Activated CD4-positive, alpha-beta T cell treated with anti-CD3 and anti-CD28 coated beads, Interleukin-2, amount 10 ng/mL, durations not matched to agents 24 days and 14 days (primary cell): ENCODE measurements around the gene COL2A1. TPM values are rescaled to one million over a fixed set of nuclear protein-coding genes. Genes with fewer than 3 reads are reported as not detected.

ENCODE experiments used
- DNase-seq: peaks from one replicate; pipeline ENCODE4 v3.0.0; 2022
- H3K27ac Mint-ChIP-seq: one replicate; pipeline ENCODE4 v1.8.0; 2022; ENCODE audit warnings: mild to moderate bottlenecking, mixed read lengths
- H3K27me3 Mint-ChIP-seq: one replicate; pipeline ENCODE4 v1.8.0; 2022; ENCODE audit warnings: mixed read lengths
- H3K36me3 Mint-ChIP-seq: one replicate; pipeline ENCODE4 v1.8.0; 2022; ENCODE audit warnings: low read depth, mild to moderate bottlenecking, mixed read lengths
- H3K4me1 Mint-ChIP-seq: one replicate; pipeline ENCODE4 v1.8.0; 2021; ENCODE audit warnings: mixed read lengths
- H3K4me3 Mint-ChIP-seq: one replicate; pipeline ENCODE4 v1.8.0; 2022; ENCODE audit warnings: mild to moderate bottlenecking, moderate library complexity, mixed read lengths
- H3K9me3 Mint-ChIP-seq: one replicate; pipeline ENCODE4 v1.8.0; 2021; ENCODE audit warnings: mixed read lengths
- intact Hi-C: fragments of 100-400 bp; cut with micrococcal nuclease; formaldehyde crosslinking; loops from one replicate; pipeline ENCODE4 v1.15.1; 2023
- total RNA-seq: library from RNA; stranded (reverse); gene quantifications from 2 replicates; pipeline ENCODE4 v1.2.3, GENCODE V29; 2022

COL2A1 gene
- total RNA-seq, 1 donor from 2014 or later = 0.07 TPM

DNA sequence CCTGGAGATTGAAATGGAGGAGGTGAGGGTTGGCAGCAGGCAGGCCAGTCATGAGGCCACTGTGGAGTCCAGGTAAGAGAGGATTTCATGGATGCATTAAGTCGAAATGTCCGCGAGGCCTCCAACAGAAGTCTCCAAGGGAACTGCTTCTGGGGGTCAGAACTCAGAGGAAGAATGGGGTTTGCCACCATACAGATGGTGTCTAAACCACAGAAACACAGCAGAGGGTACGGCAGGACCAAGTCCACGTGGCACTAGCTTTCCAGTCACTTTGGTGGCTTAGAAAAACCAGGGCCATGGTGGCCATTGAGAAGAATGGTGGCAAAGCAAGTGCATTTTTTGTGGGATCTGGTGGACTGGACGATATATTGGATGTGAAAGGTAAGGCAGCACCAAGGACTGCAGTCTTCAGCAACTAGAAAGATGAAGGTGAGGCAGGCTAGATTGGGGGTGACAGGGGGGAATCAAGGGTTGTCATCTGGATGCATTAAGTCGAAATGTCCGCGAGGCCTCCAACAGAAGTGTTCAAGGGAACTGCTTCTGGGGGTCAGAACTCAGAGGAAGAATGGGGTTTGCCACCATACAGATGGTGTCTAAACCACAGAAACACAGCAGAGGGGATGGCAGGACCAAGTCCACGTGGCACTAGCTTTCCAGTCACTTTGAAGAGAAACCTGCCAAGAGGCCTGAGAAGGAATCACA, 63.4 kb downstream of the COL2A1 start:
- no peak overlapping the region for H3K27ac Mint-ChIP-seq
- no peaks in the 10 kb centered on the region for H3K9me3 Mint-ChIP-seq
- intact Hi-C loops = no loop called here
- H3K4me1 Mint-ChIP-seq = no peaks in the 10 kb centered on the region
- peaks cover 26% of the 10 kb centered on the region for H3K27me3 Mint-ChIP-seq
- H3K4me3 Mint-ChIP-seq = no peak overlapping the region
- H3K36me3 Mint-ChIP-seq = no peaks in the 10 kb centered on the region
- no peak for DNase-seq

DNA sequence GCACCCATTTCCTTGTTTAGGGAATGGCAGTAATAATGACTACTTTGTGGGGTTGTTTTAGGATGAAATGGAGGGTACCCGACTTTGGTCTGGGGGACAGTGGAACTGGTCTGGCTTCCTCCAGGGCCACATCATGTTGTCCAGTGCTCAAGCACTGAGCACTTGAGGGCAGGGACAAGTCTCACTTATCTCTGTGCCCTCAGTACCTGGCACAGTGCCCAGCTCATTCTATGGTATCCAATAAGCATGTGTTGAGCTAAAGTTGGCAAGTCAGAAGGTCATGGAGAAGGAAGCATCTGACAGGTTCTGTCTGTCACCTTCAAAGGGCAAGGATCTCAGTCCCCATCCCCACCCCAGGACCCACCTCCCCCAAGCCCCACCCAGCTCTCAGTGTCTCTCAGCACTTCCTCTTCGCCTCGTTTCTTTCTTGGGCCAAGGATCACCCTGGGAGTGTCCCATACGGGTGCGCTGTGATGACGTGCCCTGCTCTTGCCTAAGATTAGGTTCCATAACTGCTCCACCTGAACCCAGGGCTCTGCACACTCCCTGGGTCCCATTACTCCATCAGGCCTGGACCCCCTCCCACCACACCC, 65.2 kb downstream of the COL2A1 start:
- Mint-ChIP-seq H3K4me1 (no peaks in the 10 kb centered on the region), H3K36me3 (no peaks in the 10 kb centered on the region), H3K9me3 (no peaks in the 10 kb centered on the region), H3K27me3 (peaks cover 32% of the 10 kb centered on the region), H3K27ac (no peak overlapping the region), H3K4me3 (no peak overlapping the region)
- no peak for DNase-seq
- intact Hi-C loops = no loop called here

DNA sequence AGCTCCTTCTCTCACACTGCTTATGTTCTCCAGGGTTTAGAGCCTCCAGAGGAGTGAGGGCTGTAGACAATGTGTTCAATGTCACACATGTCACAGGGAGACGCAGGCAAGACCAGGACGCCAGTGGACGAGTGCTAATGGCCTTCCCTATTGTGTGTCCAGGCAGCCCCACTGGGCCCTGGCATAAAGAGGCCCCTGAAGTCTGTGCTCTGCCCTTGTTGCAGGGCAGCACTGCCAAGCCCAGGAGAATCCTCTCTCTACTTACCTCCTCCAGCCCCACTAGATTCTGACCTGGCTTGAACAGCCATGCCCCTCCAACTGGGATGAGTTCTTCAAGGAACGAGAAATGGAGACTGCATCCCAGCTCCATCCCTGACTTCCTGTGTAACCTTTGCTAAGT, 65.7 kb downstream of the COL2A1 start:
- Mint-ChIP-seq H3K27ac (no peak overlapping the region), H3K36me3 (no peaks in the 10 kb centered on the region), H3K9me3 (no peaks in the 10 kb centered on the region), H3K4me3 (no peak overlapping the region), H3K27me3 (peaks cover 29% of the 10 kb centered on the region), H3K4me1 (no peaks in the 10 kb centered on the region)
- intact Hi-C loops = no loop called here
- no peak for DNase-seq

DNA sequence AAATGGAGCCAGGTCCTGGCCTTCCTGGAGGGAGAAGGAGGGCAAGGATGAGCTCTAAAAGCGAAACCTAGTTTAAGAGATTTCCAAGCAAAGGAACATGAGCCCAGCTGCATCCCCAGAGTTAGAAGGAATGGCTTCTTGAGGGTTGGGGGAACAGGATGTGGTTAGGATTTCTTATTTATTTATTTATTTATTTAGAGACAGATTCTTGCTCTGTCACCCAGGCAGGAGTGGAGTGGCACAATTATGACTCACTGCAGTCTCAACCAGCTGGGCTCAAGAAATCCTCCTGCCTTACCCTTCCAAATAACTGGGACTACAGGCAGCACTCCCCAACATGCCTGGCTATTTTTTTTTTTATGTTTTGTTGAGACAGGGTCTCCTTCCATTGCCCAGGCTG, 66.2 kb downstream of the COL2A1 start:
- intact Hi-C loops = no loop called here
- Mint-ChIP-seq H3K27ac (no peak overlapping the region), H3K4me1 (no peaks in the 10 kb centered on the region), H3K9me3 (no peaks in the 10 kb centered on the region), H3K36me3 (no peaks in the 10 kb centered on the region), H3K4me3 (no peak overlapping the region), H3K27me3 (peaks cover 26% of the 10 kb centered on the region)
- no peak for DNase-seq

DNA sequence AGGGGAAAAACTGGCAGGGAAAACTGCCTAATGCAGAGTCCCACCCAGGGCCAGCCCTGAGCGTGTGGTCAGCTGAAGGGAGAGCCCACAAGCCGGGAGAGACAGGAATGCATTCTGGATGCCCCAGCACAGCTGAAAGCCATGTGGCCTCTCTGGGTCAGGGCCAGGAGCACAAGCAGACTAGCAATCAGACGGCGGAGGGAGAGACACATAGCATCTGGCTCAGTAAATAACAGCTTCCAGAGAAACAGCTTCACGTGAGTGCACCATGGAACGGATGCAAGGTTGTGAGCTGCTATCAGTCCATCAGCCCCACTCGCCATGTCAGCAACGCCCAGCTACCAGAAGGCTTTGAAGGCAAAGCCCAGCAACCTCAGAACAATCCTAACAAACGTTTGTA, 69.1 kb downstream of the COL2A1 start:
- peaks cover 22% of the 10 kb centered on the region for H3K27me3 Mint-ChIP-seq
- no peaks in the 10 kb centered on the region for H3K9me3 Mint-ChIP-seq
- no peak overlapping the region for H3K4me3 Mint-ChIP-seq
- no peak for DNase-seq
- no peaks in the 10 kb centered on the region for H3K36me3 Mint-ChIP-seq
- intact Hi-C loops = no loop called here
- no peak overlapping the region for H3K27ac Mint-ChIP-seq
- no peaks in the 10 kb centered on the region for H3K4me1 Mint-ChIP-seq

DNA sequence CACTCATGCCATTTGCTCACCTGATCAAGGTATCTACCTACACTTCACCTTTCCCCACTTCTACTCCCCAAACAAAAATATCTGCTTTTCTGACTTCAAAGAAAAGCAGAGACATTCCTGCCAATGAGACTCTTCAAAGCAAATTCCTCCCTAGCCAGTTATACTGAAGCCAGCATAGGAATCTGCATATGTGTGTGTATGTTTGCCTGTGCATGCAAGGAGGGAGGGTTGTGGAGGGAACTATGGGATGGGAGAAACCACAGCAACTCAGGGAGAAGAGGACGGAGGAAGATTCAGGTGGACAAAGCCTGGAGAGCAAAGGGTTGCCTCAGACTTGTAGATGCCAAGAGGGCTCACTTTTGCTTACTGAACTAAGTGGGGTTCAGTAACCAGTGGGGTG, 73.1 kb downstream of the COL2A1 start:
- no peak for DNase-seq
- no peak overlapping the region for H3K27ac Mint-ChIP-seq
- peaks cover 28% of the 10 kb centered on the region for H3K27me3 Mint-ChIP-seq
- H3K36me3 Mint-ChIP-seq = no peaks in the 10 kb centered on the region
- H3K4me3 Mint-ChIP-seq = no peak overlapping the region
- H3K4me1 Mint-ChIP-seq = no peaks in the 10 kb centered on the region
- intact Hi-C loops = no loop called here
- H3K9me3 Mint-ChIP-seq = no peaks in the 10 kb centered on the region

DNA sequence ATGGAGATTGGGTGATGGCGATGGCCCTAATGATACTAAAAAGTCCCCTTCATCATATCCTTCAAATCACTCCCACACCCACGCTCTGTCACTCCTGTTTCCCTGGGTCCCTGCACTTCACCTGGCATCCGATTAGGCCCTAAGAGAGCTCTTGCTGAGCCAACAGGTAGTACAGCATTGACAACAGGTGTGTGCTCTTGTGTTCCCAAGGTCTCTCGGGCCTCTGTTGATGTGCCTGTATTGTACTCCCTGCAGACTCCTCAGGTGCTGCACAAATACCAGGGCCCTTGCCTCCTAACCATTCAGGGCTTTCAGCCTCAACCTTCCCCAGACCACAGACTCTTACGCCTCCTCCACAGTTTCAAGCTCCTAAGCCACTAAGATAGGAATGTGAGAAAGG, 73.6 kb downstream of the COL2A1 start:
- H3K27ac Mint-ChIP-seq = no peak overlapping the region
- peaks cover 24% of the 10 kb centered on the region for H3K27me3 Mint-ChIP-seq
- H3K36me3 Mint-ChIP-seq = no peaks in the 10 kb centered on the region
- no peaks in the 10 kb centered on the region for H3K9me3 Mint-ChIP-seq
- H3K4me1 Mint-ChIP-seq = no peaks in the 10 kb centered on the region
- no peak for DNase-seq
- intact Hi-C loops = no loop called here
- no peak overlapping the region for H3K4me3 Mint-ChIP-seq

DNA sequence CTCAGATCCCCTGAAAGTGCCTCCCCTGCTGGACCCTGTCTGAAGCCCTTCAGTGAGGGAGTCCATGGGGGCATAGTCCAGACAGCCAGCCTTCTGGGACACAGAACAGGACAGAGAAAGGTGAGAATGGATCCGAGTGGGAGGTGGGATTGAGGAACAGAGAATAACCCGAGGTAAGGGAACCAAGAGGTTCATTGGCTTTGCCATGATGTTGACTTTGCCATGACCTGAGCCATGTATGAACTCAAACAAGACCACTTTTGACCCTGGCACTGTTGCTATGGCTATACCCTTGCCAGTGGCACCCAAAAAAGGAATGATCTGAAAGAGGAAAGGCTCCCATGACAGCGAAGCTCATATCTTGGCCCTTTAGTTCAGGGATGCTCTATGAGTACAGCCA, 76.9 kb downstream of the COL2A1 start:
- Mint-ChIP-seq H3K4me1 (no peaks in the 10 kb centered on the region), H3K4me3 (no peak overlapping the region), H3K27ac (no peak overlapping the region), H3K9me3 (no peaks in the 10 kb centered on the region), H3K36me3 (no peaks in the 10 kb centered on the region), H3K27me3 (peaks cover 34% of the 10 kb centered on the region)
- intact Hi-C loops = no loop called here
- no peak for DNase-seq

Other genes with a start within 250 kb of the COL2A1 start
- gene RAPGEF3, start 245.6 kb downstream of the COL2A1 start, total RNA-seq = 3.6 and 4.5 TPM in 2 replicates
- gene SLC48A1, start 231.2 kb downstream of the COL2A1 start, total RNA-seq = 10.7 and 12.3 TPM in 2 replicates
- gene HDAC7, start 184.6 kb downstream of the COL2A1 start, total RNA-seq = 405 and 419 TPM in 2 replicates
- 267 and 277 TPM in 2 replicates for gene VDR, start 99.5 kb downstream of the COL2A1 start, total RNA-seq
- gene TMEM106C, start 40.9 kb downstream of the COL2A1 start, total RNA-seq = 155 and 162 TPM in 2 replicates
- 55.4 and 58.6 TPM in 2 replicates for gene SENP1, start 101.6 kb upstream of the COL2A1 start, total RNA-seq
- 87.3 and 93.2 TPM in 2 replicates for gene PFKM, start 114.9 kb upstream of the COL2A1 start, total RNA-seq
- 30.0 and 35.8 TPM in 2 replicates for gene ASB8, start 153.0 kb upstream of the COL2A1 start, total RNA-seq
- gene CCDC184, start 179.2 kb upstream of the COL2A1 start, total RNA-seq = 0.38 and 0.44 TPM in 2 replicates
- not detected in 2 replicates for gene OR10AD1, start 198.8 kb upstream of the COL2A1 start, total RNA-seq